PC-3 (cell line): ENCODE results near the gene CHD9. TPM values are rescaled to one million over a fixed set of nuclear protein-coding genes. Genes with fewer than 3 reads are reported as not detected.
A peak's percentile ranks its signal among the peaks of the same experiment; 100 is the strongest.

Experiments
- ATAC-seq: fragments of 200-7000 bp; cut with Tn5 transposase; 2 replicates; pipeline ENCODE4 v1.9.1; 2020; ENCODE audit warnings: mild to moderate bottlenecking, moderate library complexity
- BruUV-seq: library from RNA; stranded (reverse); fragments of 400-500 nt; replicated peaks from 2 replicates; lab custom pipeline; 2021; lab: Mats Ljungman, UMichigan
- CTCF ChIA-PET: fragments of 300-600 bp; sonication (Branson Sonifier 250); formaldehyde crosslinking; loops from one replicate; lab custom pipeline; 2022; ENCODE audit warnings: antibody characterized with exemption; lab: Charles Lee
- POLR2A ChIA-PET: fragments of 300-600 bp; sonication (Branson Sonifier 250); formaldehyde crosslinking; loops from one replicate; lab custom pipeline; 2022; ENCODE audit warnings: antibody characterized with exemption; ENCODE audit not compliant: unreplicated experiment; lab: Charles Lee
- DNase-seq: peaks from one replicate; pipeline ENCODE4 v3.0.0-alpha.2; 2015
- H2AFZ ChIP-seq: fragments of 300-600 bp; sonication (generic); 2 replicates; pipeline ENCODE4 v1.6.0; 2016; ENCODE audit warnings: antibody characterized with exemption, low read length
- H3F3A ChIP-seq: fragments of 300-600 bp; sonication (generic); one replicate; pipeline ENCODE4 v1.6.0; 2017; ENCODE audit warnings: antibody characterized with exemption, low read length, control low read depth, mild to moderate bottlenecking; ENCODE audit not compliant: unreplicated experiment
- H3K27ac ChIP-seq: fragments of 300-600 bp; sonication (generic); 2 replicates; pipeline ENCODE4 v1.5.1; 2016; ENCODE audit warnings: mild to moderate bottlenecking, low read length
- H3K27me3 ChIP-seq: fragments of 300-600 bp; sonication (generic); 2 replicates; pipeline ENCODE4 v1.6.1; 2016; ENCODE audit warnings: low read length, mixed read lengths
- H3K36me3 ChIP-seq: fragments of 300-600 bp; sonication (generic); 2 replicates; pipeline ENCODE4 v1.6.1; 2016; ENCODE audit warnings: low read depth, mixed run types, low read length, mixed read lengths
- H3K4me1 ChIP-seq: fragments of 300-600 bp; sonication (generic); 2 replicates; pipeline ENCODE4 v1.5.1; 2016; ENCODE audit warnings: low read length; ENCODE audit not compliant: insufficient read depth
- H3K4me2 ChIP-seq: fragments of 300-600 bp; sonication (generic); 2 replicates; pipeline ENCODE4 v1.6.0; 2016; ENCODE audit warnings: low read length
- H3K4me3 ChIP-seq: fragments of 300-600 bp; sonication (generic); 2 replicates; pipeline ENCODE4 v1.5.1; 2016; ENCODE audit warnings: mild to moderate bottlenecking, low read length, mixed read lengths
- H3K79me2 ChIP-seq: fragments of 300-600 bp; sonication (generic); 2 replicates; pipeline ENCODE4 v1.6.1; 2017; ENCODE audit warnings: low read length, mixed read lengths
- H3K9ac ChIP-seq: fragments of 300-600 bp; sonication (generic); 2 replicates; pipeline ENCODE4 v1.6.0; 2016; ENCODE audit warnings: mild to moderate bottlenecking, low read length
- H3K9me2 ChIP-seq: fragments of 300-600 bp; sonication (generic); replicated peaks from 2 replicates; pipeline ENCODE4 v1.6.1; 2016; ENCODE audit warnings: mixed run types, low read length, mixed read lengths
- H3K9me3 ChIP-seq: fragments of 300-600 bp; sonication (generic); 2 replicates; pipeline ENCODE4 v1.6.1; 2016; ENCODE audit warnings: low read length, mixed read lengths
- H4K20me1 ChIP-seq: fragments of 300-600 bp; sonication (generic); 2 replicates; pipeline ENCODE4 v1.6.1; 2016; ENCODE audit warnings: low read length, mixed read lengths
- EZH2 ChIP-seq: fragments of 300-600 bp; sonication (generic); IDR thresholded peaks from one replicate; pipeline ENCODE4 v1.6.1; 2017; ENCODE audit warnings: antibody characterized with exemption, mild to moderate bottlenecking, low read length; ENCODE audit not compliant: unreplicated experiment
- EZH2phosphoT487 ChIP-seq: fragments of 300-600 bp; sonication (generic); IDR thresholded peaks from 2 replicates; pipeline ENCODE4 v1.6.1; 2018; ENCODE audit warnings: mild to moderate bottlenecking, antibody characterized with exemption, low read length, borderline replicate concordance
- intact Hi-C: fragments of 100-400 bp; cut with micrococcal nuclease; formaldehyde crosslinking; loops from 2 replicates; pipeline ENCODE4 v1.9.0; 2023
- total RNA-seq: library from RNA; depleted of rRNA; stranded (reverse); fragments of >200 nt; gene quantifications from 2 replicates; pipeline ENCODE4 v1.2.3, GENCODE V29; 2014
- TF ChIP-seq, protein P1 (sequence below): fragments of 300-600 bp; sonication (generic); conservative IDR thresholded peaks from 2 replicates; pipeline ENCODE4 v1.5.1; 2017; ENCODE audit warnings: antibody characterized with exemption, low read depth, mild to moderate bottlenecking, low read length

CHD9 gene
- total RNA-seq, 1 experiment from 2014 or later, result 13.3 TPM

- H3K79me2 ChIP-seq, result no peaks in the 10 kb centered on the region
- no peaks in the 10 kb centered on the region for H3K27me3 ChIP-seq
- H3K9ac ChIP-seq, result no peak overlapping the region
- no TSS peak for BruUV-seq
- no peaks in the 10 kb centered on the region for H3K9me2 ChIP-seq
- no peaks in the 10 kb centered on the region for H3K36me3 ChIP-seq
- intact Hi-C loops, result no loop called here
- TF ChIP-seq EZH2phosphoT487 (no peak), EZH2 (no peak)
- TF ChIP-seq, protein P1, sequence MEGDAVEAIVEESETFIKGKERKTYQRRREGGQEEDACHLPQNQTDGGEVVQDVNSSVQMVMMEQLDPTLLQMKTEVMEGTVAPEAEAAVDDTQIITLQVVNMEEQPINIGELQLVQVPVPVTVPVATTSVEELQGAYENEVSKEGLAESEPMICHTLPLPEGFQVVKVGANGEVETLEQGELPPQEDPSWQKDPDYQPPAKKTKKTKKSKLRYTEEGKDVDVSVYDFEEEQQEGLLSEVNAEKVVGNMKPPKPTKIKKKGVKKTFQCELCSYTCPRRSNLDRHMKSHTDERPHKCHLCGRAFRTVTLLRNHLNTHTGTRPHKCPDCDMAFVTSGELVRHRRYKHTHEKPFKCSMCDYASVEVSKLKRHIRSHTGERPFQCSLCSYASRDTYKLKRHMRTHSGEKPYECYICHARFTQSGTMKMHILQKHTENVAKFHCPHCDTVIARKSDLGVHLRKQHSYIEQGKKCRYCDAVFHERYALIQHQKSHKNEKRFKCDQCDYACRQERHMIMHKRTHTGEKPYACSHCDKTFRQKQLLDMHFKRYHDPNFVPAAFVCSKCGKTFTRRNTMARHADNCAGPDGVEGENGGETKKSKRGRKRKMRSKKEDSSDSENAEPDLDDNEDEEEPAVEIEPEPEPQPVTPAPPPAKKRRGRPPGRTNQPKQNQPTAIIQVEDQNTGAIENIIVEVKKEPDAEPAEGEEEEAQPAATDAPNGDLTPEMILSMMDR, result no peak
- ChIA-PET POLR2A (no interaction called here), CTCF (no interaction called here)
- H4K20me1 ChIP-seq, result no peaks in the 10 kb centered on the region
- ATAC-seq (no peak), DNase-seq (no peak)
- no peak overlapping the region for H3K4me3 ChIP-seq
- H3F3A ChIP-seq, result no peaks in the 10 kb centered on the region
- H3K27ac ChIP-seq, result no peak overlapping the region
- H3K9me3 ChIP-seq, result no peaks in the 10 kb centered on the region
- no peaks in the 10 kb centered on the region for H3K4me1 ChIP-seq
- H3K4me2 ChIP-seq, result no peak overlapping the region
- H2AFZ ChIP-seq, result no peak overlapping the region
These were observed 304.1 kb downstream of the CHD9 start for GRCh38 chr16:53358884-53359283.

DNA sequence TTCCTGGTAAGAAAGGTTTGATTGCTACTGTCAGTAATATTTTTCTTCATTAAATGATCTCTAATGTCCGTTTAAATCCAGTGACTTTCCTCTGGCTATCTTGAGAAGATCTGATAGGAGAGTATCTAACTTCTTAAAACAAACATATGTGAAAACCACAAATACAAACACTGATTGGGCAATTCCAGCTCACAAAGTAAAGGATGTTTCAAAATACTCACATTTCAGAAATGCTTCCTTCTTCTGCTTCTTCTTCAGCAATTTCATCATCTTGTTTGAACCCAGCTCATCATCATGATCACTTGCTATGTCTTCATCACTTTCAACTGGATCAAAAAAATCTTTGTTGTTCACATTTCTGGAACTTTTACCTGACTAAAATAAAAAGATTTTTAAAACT is 315.1 kb downstream of the CHD9 start:
- no peak overlapping the region for H3K9ac ChIP-seq
- no peak overlapping the region for H2AFZ ChIP-seq
- H3K4me3 ChIP-seq, result no peak overlapping the region
- no peak for TF ChIP-seq EZH2
- TF ChIP-seq, protein P1, result no peak
- no peak for TF ChIP-seq EZH2phosphoT487
- no peak overlapping the region for H3K4me2 ChIP-seq
- H3K4me1 ChIP-seq, result peaks cover 15% of the 10 kb centered on the region
- H3F3A ChIP-seq, result no peaks in the 10 kb centered on the region
- no peak overlapping the region for H3K27ac ChIP-seq
- H3K79me2 ChIP-seq, result no peaks in the 10 kb centered on the region
- POLR2A ChIA-PET, result no interaction called here
- no peaks in the 10 kb centered on the region for H3K36me3 ChIP-seq
- peak; percentile 29 for DNase-seq
- no peaks in the 10 kb centered on the region for H3K9me3 ChIP-seq
- intact Hi-C loops, result no loop called here
- ATAC-seq, result no peak
- H3K27me3 ChIP-seq, result no peaks in the 10 kb centered on the region
- no peaks in the 10 kb centered on the region for H3K9me2 ChIP-seq
- CTCF ChIA-PET, result no interaction called here
- H4K20me1 ChIP-seq, result no peaks in the 10 kb centered on the region
- no TSS peak for BruUV-seq

DNA sequence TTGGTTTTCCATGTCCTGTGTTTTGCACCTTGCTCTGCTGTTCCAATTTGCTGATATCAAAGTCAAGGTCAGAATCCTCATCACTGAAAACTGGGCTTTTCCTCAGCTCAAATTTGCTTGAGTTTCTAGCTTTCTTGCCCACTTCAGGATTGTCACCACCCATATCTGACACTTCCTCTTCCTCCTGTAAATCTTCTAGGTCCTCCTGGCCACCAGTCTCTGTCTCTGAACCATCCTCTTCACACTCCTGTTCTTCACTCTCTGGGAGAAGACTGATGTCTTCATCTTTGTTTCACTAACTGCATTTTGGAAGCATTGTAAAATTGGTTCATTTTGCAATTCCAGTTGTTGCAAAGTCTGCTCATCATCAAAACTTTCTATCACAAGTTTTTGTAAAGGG is 316.0 kb downstream of the CHD9 start:
- ATAC-seq, result no peak
- H3K4me2 ChIP-seq, result no peak overlapping the region
- ChIA-PET POLR2A (no interaction called here), CTCF (no interaction called here)
- peaks cover 15% of the 10 kb centered on the region for H3K4me1 ChIP-seq
- H3F3A ChIP-seq, result no peaks in the 10 kb centered on the region
- no peaks in the 10 kb centered on the region for H3K9me3 ChIP-seq
- intact Hi-C loops, result no loop called here
- H3K27me3 ChIP-seq, result no peaks in the 10 kb centered on the region
- TF ChIP-seq EZH2phosphoT487 (no peak), EZH2 (no peak)
- TF ChIP-seq, protein P1, result no peak
- H2AFZ ChIP-seq, result no peak overlapping the region
- no peak overlapping the region for H3K9ac ChIP-seq
- H3K36me3 ChIP-seq, result no peaks in the 10 kb centered on the region
- H4K20me1 ChIP-seq, result no peaks in the 10 kb centered on the region
- BruUV-seq, result no TSS peak
- H3K9me2 ChIP-seq, result no peaks in the 10 kb centered on the region
- no peaks in the 10 kb centered on the region for H3K79me2 ChIP-seq
- DNase-seq, result no peak
- H3K27ac ChIP-seq, result no peak overlapping the region
- no peak overlapping the region for H3K4me3 ChIP-seq
